IPS-18c (cell line): ENCODE measurements around the gene DTNB.
A peak's percentile ranks its signal among the peaks of the same experiment; 100 is the strongest.

Source experiments
- H3K4me3 ChIP-seq: 2 replicates; pipeline ENCODE4 v1.7.0; 2013; ENCODE audit warnings: low read depth, mild to moderate bottlenecking, low read length, moderate library complexity; ENCODE audit not compliant: insufficient read depth
- H3K9me3 ChIP-seq: one replicate; pipeline ENCODE4 v1.6.1; 2013; ENCODE audit warnings: mild to moderate bottlenecking, low read length, moderate library complexity; ENCODE audit not compliant: control insufficient read depth, insufficient read depth

DTNB gene

DNA sequence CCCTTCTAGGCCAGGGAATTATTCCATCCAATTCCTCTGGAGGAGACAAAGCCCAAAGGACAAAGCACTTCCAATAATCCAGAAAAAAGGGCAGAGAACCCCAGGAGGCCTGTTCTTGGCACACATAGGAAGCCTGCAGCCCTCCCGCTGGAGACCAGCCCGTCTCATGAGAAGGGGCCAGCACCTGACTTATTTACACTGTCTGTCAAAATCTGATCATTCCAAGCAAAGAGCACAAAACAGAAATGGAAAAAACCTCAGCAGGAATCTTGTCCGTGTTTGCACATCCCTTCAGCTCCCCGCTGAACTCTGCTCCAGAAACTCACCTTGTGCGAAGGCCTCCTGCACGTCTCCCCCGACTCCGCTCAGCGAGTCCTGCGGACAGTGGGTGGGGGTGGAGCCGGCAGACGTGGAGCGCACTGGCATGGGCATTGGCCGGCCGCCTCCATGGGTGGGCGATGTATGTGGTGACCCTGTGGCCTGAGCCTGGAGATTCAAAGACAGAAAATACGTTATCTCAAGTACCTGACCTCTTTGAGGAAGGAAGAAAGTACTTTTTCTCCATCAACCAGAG lies 285.4 kb downstream of the DTNB start:
- Histone ChIP-seq H3K4me3 (no peak overlapping the region), H3K9me3 (no peaks in the 10 kb centered on the region)

DNA sequence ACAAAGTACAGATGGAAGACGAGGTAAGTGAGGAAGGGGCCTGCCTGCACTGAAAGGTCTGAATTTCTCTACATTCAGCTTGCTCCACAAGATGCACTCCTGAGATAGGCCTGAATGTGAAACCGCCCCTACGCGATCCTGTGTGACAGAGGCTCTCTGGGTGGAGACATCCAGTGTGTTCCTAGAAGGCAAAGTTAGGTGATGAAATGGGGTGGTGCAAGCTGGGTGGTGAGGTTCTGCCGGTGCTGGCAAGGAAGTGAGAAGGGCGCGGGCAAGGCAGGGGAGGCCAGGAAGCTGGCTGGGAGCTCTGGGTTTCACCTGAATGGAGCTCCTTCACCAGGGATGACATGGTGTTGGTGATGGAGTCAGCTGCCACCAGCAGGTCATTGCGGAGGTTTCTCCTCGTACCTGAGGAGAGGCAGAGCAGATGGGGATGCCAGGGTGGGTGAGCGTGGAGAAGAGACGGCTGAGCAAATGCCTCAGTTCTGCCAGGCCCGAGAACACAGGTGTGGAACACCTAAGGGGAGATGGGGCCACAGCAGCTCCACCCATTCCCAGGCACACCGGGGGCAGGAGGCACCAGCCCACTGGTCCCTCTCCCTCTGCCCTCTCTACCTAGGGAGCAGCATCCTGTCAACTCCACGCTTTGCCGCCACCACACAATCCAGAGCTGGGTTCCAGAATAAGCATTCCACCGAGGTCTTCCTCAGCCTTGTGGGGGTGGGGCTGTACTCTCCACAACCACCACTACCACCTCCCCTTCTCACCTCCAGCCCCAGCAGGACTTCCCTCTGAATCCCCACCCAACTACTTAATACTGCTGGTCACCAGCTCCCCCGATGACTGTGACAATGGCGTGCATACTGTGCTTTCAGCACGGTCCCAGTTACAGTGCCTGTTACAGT lies 286.2 kb downstream of the DTNB start:
- no peaks in the 10 kb centered on the region for H3K9me3 ChIP-seq
- H3K4me3 ChIP-seq: no peak overlapping the region

DNA sequence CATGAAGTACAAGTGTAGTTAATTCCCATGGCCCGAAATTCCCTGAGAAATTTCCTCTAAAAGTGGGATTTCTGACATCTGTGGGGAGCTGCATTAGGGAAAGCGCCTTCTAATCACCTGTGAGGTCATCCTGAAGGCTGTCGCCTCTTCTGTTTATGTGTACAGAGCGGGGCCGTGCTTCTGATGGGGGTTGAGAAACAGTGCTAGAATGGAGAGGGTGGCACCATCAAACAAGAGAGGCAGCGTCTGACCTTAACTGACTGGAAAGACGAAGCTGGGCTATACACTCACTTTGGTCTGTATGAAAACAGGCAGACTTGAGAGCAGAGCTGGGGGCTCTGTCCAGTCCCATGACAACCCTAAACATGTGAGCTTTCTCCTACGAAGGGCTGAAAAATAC lies 287.5 kb downstream of the DTNB start:
- H3K9me3 ChIP-seq: no peaks in the 10 kb centered on the region
- no peak overlapping the region for H3K4me3 ChIP-seq

DNA sequence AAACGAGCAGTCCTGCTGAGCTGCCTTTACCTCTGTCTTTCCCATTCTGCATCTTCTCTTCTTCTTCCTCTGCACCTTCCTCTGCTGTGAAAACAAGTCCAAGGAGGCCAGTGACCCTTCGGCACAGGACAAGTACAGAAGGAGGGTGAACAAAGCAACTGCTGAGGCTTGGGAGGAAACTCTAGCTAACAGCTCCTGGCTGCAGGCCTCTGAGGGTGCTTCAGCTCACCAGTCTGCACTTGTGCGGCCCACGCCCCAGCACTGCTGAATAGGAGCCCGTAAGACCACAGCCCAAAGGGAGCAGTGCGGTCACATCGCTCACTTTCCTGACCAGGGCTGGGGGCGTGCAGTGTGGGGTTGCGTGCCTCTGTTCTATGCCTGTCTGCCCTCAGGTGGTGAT lies 289.6 kb downstream of the DTNB start:
- Histone ChIP-seq H3K9me3 (no peaks in the 10 kb centered on the region), H3K4me3 (no peak overlapping the region)

DNA sequence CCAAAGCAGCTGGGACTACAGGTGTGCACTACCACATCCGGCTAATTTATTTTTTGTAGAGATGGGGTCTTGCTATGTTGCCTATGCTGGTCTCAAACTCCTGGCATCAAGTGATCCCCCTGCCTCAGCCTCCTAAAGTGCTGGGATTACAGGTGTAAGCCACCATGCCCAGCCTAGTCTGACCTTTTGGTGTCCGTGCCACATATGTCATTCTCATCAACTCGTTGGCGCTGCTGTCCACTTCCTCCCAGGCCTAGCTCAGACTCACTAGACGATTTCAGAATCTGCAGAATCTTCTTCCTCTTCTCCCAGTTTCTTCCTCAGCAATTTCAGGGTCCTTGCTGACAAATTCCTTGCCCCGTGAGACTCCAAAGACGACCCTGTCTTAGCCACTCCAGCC lies 291.9 kb downstream of the DTNB start:
- Histone ChIP-seq H3K4me3 (no peak overlapping the region), H3K9me3 (no peaks in the 10 kb centered on the region)

DNA sequence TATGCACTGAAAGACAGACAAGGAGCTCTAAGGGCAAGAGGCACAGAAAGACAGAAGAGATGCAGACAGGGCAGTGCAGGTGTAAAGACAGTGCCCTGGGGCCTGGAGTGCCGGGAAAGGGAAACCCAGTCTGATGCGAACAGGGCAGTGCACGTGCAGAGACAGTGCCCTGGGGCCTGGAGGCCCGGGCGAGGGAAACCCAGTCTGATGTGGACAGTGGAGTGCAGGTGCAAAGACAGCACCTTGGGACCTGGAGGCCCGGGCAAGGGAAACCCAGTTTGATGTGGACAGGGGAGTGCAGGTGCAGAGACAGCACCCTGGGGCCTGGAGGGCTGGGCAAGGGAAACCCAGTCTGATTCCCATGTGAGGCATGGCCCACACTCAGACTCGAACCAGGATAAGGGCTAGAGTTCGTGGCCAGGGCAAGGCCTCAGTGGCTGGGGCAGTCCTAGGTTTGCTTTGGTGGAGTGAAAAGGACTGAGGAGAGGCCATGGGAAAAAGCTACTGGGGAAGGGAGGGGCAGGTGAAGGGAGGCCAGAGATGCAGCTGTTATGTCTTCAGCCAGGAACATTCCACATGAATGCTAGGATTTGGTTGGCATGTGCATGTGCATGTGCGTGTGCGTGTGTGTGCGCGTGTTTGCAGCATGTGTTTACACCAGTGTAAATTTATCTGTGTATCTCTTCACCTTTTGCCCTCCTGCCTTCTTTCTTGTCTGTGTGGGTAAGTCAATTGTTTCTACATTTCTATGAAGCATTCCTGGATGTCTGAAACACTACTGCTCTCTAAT lies 292.6 kb downstream of the DTNB start:
- H3K9me3 ChIP-seq: no peaks in the 10 kb centered on the region

DNA sequence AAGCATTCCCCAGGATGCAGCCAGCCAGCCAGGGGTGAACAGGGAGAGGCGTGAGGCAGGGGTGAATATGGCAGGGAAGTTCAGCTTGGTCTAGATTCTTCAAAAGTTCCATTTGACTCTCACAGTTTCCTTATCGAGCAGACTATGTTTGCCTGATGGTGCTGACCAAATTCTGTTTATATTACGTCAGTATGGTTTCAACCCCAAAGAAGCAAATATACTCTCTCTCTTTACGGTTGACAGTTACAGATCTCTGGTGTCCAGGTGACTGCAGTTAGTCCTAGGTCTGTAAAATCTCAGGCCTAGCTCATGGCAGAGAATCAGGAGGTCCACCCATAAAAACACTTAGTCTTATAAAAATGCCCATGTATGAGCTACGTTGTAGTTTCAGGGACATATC lies 293.4 kb downstream of the DTNB start:
- no peaks in the 10 kb centered on the region for H3K9me3 ChIP-seq
- H3K4me3 ChIP-seq: no peak overlapping the region

More for the DNA sequence above, 292.6 kb downstream of the DTNB start:
- no peak overlapping the region for H3K4me3 ChIP-seq

DNA sequence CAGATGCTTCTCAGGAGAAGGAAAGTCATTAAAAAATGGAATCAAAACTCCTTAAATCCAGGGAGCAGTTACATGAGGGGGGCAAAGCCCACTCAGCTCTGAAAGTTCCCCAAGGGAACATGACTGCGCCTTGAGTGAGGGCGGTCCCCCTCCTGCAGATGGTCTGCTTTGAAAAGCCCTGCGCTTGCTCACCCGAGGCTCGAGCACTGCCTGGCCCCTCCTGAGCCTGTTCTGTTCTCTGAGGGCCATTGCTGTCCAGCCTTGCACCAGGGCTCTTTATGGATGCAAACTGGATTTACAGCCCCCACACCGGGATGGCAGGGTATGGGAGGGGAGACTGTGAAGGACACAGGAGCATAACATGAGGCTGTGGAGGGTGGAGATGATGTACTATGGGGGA lies 293.8 kb downstream of the DTNB start:
- no peaks in the 10 kb centered on the region for H3K9me3 ChIP-seq
- H3K4me3 ChIP-seq: no peak overlapping the region

DNA sequence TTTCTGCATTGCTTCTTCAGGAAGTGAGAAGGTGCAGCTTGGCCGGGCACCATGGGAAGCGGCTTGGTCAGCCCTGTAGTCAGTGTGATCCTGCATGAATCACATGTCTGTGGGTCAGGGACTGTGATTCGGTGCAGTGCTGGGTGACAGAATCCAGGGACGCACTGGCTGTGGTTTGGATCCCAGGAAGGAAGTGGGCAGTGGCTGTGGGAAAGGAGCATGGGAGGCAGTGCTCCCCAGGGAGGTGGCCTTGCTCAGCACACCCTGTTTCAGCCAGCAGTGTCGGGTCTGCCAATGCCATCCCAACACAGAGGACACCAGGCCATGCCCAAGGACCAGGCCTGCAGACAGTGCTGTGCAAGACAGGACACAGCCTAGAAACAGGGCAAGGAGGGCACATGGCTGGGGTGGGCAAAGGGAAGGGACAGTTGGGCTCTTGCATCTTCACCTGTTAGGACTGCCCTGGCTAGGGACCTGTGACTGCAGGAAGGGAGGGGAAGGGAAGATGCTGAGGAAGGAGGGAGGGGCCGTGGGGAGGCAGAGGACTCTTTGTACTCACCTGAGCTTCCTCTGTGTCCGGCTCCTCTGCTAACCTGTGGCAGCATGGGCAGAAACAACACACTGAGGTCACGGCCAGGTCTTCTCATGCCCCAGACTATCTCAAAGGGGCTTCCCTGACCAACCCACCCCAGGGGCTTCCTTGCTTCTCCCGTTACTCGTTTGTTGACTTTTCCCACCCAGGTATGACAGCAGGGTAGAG lies 294.5 kb downstream of the DTNB start:
- Histone ChIP-seq H3K4me3 (no peak overlapping the region), H3K9me3 (no peaks in the 10 kb centered on the region)

DNA sequence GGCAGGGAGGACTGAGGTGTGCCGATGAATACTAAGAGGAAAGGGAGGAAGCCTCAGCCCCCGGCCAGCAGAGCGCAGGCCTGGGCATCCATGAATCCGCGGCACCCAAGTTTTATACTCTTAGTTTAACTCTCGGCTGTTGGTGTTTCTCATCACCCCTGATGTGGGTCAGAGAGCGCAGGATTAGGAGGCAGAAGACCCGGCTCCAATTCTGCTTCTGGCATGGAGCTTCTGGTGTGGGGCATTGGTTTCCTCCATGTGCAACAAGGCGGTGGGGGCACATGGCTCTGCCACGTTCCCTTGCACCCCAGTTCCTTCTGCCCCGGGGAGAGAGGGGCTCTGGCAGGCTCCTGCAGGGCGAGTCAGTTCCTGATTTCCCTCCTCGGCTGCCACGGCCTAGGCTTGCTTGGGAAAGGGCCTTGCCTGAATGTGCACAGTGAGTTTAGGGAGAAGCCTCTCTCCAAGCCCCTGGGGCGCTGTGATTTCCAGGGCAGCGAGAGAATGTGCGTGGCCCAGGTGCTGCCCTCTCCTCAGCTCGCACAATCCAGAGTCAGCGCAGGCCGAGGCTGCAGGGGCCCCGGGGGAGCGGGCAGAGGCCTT lies 295.5 kb downstream of the DTNB start:
- no peaks in the 10 kb centered on the region for H3K9me3 ChIP-seq
- no peak overlapping the region for H3K4me3 ChIP-seq

DNA sequence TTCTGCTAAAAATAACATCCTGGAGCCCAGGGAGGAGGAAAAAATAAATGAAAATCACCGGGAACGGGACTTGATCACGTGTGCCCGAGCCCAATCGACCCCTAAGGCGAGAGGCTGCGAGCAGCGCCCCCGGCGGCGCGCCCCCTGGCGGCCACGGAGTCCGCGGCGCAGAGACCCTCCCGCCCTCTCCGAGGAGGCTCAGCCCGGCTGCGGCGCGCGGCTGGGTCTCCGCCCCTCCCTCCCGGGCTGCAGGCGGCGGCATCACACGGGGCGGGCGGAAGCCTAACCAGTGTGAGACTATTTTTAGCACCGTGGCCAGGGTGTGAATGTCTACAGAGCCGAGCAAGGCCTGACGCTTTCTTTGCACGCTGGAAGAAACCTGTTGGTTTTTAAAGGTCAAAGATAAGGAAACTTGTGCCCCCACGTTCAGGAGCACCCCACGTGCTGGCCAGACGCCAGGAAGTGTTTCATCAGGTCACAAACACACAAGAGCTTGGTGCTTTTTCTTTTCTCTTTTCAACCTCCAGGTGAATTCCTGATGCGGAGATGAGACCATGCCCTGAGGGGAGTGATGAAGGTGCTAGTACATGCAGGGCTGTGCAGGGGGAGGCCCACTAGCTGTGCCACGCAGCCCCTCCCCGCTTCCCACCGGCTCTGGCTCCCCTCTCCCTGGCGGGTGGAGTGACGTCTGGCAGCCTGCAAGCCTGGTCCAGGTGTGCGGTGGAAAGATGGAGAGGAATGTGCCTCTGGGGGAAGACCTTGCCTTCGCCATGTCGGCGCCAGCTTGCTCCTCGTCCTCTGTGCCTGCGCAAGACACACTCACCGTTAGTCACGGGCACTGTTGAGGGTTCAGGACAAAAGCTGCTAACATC lies 296.4 kb downstream of the DTNB start:
- peaks cover 2% of the 10 kb centered on the region for H3K9me3 ChIP-seq
- peak overlapping the region; percentile 41 for H3K4me3 ChIP-seq

DNA sequence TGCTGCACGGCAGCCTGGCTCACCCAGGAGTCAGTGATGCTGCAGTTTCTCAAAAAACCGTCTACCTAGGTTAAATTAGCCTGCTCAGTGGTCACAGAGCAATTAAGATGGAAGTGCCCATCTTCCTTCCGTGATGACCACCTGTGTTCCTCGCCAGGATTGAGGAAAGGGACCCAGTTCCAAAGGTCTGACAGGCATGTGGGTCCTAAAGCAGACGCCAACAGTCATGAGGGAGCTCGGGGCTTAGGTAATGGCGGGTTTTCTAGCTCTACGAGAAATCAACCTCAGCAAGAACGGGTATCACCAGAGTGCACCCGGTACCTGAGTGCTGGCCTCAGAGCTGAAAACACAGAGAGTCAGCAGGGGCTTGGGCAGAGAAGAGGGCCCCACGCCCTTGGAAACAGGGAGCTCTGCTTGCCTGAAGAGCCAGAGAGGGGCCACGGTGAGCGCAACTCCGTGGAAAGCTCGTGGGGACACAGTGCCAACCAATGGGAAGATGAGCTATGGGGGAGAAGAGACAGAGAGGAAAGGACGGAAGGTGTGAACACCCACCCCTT lies 297.3 kb downstream of the DTNB start:
- Histone ChIP-seq H3K9me3 (peaks cover 2% of the 10 kb centered on the region), H3K4me3 (peak overlapping the region; percentile 1; the same call in 1 of the 2 replicates)

DNA sequence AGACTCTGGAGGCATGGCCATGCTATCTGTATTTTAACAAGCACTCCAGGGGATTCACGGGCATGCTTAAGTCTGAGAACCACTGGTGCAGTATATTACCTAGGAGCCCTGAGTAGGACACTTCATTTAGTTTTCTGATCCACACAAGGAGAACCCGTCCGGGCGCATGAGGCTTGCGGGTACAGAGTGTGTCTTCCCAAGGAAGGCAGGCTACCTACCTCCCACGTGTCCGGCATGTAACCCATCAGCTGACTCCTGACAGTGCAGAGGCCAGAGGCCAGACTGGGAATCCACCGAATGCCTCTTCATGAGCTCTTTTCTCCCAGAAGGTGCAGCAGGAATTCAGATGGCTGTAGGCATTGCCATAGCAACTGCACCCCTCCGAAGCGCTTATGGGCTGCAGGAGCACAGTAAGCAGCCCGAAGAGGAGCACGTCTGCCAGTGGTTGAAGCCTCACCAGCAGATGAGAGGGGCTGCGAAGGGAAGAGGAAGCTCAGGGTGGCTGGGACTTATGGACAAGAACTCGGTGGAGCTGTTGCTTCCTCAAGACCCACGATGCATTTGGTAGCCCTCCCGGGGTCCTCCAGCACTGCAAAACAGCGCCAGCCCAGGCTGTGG lies 297.9 kb downstream of the DTNB start:
- Histone ChIP-seq H3K9me3 (peaks cover 2% of the 10 kb centered on the region), H3K4me3 (no peak overlapping the region)

DNA sequence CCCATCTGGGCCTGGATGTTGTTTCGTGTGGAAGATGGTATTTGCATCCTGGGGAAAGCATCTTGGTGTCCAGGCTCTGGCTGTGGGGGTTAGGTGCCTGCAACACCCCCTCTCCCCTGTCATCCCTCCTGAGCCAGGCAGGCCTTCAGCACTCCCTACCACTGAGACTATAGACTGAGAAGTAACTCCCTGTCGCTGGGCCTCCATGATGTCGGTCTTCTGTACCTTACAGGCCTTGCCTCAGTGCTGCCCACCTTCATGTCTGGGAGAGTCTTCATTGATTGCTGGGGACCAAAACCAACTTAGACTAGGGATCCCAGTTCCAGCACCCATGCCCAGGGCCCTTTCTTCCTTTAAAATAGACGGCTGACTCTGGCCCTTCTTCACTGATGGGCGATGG lies 298.6 kb downstream of the DTNB start:
- no peak overlapping the region for H3K4me3 ChIP-seq
- H3K9me3 ChIP-seq: peaks cover 2% of the 10 kb centered on the region

DNA sequence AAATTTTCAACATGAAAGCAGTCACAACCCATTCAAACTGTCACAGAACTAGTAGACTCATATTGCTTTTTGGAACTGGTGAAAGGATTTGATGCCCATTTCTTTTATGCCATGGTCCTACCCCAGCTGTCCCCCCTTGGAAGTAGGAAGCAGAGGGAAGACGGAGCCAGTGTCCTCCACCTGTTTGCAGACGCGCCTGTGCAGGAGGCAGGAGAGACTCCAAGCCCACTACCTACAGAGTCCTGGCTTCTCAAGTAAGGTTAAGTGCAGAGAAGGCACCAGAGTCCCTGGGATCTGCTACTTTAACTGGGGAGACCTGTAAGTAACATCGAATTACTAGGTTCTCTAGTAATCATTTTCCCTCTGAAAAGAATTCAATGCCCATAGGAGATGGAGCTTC lies 299.0 kb downstream of the DTNB start:
- H3K9me3 ChIP-seq: peaks cover 2% of the 10 kb centered on the region
- H3K4me3 ChIP-seq: no peak overlapping the region
